ENCODE results near the gene ANKRD23. TPM values are rescaled to one million over a fixed set of nuclear protein-coding genes. Genes with fewer than 3 reads are reported as not detected.

The ANKRD23 gene
- total and polyA plus RNA-seq, 2 of the 13 experiments (the other 11 are each of a cell fraction or from before 2014, with no cell fraction given), result 1.5 to 1.6 TPM

DNA sequence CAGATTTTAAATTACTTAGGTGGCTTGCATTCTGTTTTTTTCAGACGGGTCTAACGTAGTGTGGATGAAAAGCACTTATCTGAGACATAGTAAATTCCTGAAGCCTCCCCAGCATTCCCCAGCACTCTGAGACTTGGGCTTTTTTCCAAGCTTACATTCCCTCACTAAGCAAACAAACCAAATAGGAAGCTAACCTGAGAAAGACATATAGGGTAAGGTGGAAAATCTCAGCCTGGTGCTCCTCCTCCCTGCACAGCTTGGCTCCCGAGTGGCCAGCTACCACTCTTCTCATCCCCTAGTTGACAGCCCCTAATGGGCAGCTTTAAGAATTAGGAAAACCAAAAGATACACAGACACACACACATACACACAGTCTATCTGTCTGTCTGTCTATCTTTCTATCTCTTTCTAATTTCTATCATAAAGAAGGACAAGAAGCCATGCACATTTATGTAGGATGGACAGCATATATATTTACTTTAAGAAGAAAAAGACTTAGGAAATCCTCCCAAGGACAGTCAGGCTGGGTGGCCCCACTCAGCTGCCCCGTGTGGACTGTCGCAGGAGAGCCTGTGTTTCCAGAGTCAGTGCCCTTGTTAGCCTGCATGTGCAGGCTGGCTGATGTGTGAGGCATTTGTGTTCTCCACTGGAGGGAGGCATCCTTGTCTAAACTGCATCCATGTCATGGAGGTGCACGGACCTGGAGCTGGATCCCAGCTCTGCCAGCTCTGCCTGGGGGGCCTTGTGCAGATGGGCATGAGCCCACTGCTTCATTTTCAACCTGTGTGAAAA, 19.5 kb downstream of the ANKRD23 start (continued):
- TF ChIP-seq ZFX (CRISPR knock-in tag; IDR thresholded peaks at IDR 0.05; ENCODE audit: low read depth) (no peak), ZNF773 (CRISPR knock-in tag; IDR thresholded peaks at IDR 0.05; ENCODE audit: borderline replicate concordance) (no peak), ZNF331 (CRISPR knock-in tag; IDR thresholded peaks at IDR 0.05) (no peak), NFRKB (IDR thresholded peaks at IDR 0.05) (no peak), BCL6 (CRISPR knock-in tag; IDR thresholded peaks at IDR 0.05) (peak; percentile 36; the same call in 1 of the 2 replicates), THYN1 (CRISPR knock-in tag; IDR thresholded peaks at IDR 0.05; ENCODE audit: borderline replicate concordance, low read depth) (no peak), NCOA1 (CRISPR knock-in tag; IDR thresholded peaks at IDR 0.05) (no peak), PHF21A (CRISPR knock-in tag; IDR thresholded peaks at IDR 0.05) (peak; percentile 72), FOXA3 (CRISPR knock-in tag; IDR thresholded peaks at IDR 0.05) (peak; percentile 50), CREM (IDR thresholded peaks at IDR 0.05) (no peak), CREM (CRISPR knock-in tag; IDR thresholded peaks at IDR 0.05) (no peak), MEF2D (CRISPR knock-in tag; IDR thresholded peaks at IDR 0.05) (no peak), TEAD3 (CRISPR knock-in tag; optimal IDR thresholded peaks at IDR 0.05; ENCODE audit: borderline replicate concordance) (peak; percentile 91), ZNF547 (CRISPR knock-in tag; IDR thresholded peaks at IDR 0.05) (0 out of 2 replicates have a peak, but pooled peaks have one; percentile 23), AKAP8 (CRISPR knock-in tag; IDR thresholded peaks at IDR 0.05) (peak; percentile 14; the same call in 1 of the 2 replicates), ZNF563 (CRISPR knock-in tag; IDR thresholded peaks at IDR 0.05) (no peak), SATB2 (CRISPR knock-in tag; IDR thresholded peaks at IDR 0.05) (no peak), RXRB (CRISPR knock-in tag; IDR thresholded peaks at IDR 0.05; ENCODE audit: borderline replicate concordance) (peak; percentile 14; the same call in 1 of the 2 replicates), ZMAT3 (CRISPR knock-in tag; conservative IDR thresholded peaks at IDR 0.05) (no peak), ZSCAN31 (CRISPR knock-in tag; IDR thresholded peaks at IDR 0.05; ENCODE audit: low read depth) (no peak), ATRX (CRISPR knock-in tag; IDR thresholded peaks at IDR 0.05; ENCODE audit: borderline replicate concordance) (no peak), MXI1 (IDR thresholded peaks at IDR 0.05; ENCODE audit: borderline replicate concordance, low read depth, low read length) (no peak), ZBTB7B (CRISPR knock-in tag; IDR thresholded peaks at IDR 0.05) (no peak), GFI1 (CRISPR knock-in tag; IDR thresholded peaks at IDR 0.05; ENCODE audit: borderline replicate concordance) (peak; percentile 93), ZNF709 (CRISPR knock-in tag; IDR thresholded peaks at IDR 0.05) (no peak)
- TF ChIP-seq, protein P1, sequence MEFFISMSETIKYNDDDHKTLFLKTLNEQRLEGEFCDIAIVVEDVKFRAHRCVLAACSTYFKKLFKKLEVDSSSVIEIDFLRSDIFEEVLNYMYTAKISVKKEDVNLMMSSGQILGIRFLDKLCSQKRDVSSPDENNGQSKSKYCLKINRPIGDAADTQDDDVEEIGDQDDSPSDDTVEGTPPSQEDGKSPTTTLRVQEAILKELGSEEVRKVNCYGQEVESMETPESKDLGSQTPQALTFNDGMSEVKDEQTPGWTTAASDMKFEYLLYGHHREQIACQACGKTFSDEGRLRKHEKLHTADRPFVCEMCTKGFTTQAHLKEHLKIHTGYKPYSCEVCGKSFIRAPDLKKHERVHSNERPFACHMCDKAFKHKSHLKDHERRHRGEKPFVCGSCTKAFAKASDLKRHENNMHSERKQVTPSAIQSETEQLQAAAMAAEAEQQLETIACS (CRISPR knock-in tag; IDR thresholded peaks at IDR 0.05), result no peak
- TF ChIP-seq, protein P2, sequence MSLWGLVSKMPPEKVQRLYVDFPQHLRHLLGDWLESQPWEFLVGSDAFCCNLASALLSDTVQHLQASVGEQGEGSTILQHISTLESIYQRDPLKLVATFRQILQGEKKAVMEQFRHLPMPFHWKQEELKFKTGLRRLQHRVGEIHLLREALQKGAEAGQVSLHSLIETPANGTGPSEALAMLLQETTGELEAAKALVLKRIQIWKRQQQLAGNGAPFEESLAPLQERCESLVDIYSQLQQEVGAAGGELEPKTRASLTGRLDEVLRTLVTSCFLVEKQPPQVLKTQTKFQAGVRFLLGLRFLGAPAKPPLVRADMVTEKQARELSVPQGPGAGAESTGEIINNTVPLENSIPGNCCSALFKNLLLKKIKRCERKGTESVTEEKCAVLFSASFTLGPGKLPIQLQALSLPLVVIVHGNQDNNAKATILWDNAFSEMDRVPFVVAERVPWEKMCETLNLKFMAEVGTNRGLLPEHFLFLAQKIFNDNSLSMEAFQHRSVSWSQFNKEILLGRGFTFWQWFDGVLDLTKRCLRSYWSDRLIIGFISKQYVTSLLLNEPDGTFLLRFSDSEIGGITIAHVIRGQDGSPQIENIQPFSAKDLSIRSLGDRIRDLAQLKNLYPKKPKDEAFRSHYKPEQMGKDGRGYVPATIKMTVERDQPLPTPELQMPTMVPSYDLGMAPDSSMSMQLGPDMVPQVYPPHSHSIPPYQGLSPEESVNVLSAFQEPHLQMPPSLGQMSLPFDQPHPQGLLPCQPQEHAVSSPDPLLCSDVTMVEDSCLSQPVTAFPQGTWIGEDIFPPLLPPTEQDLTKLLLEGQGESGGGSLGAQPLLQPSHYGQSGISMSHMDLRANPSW (CRISPR knock-in tag; IDR thresholded peaks at IDR 0.05; ENCODE audit: borderline replicate concordance), result no peak
- TF ChIP-seq, protein P3, sequence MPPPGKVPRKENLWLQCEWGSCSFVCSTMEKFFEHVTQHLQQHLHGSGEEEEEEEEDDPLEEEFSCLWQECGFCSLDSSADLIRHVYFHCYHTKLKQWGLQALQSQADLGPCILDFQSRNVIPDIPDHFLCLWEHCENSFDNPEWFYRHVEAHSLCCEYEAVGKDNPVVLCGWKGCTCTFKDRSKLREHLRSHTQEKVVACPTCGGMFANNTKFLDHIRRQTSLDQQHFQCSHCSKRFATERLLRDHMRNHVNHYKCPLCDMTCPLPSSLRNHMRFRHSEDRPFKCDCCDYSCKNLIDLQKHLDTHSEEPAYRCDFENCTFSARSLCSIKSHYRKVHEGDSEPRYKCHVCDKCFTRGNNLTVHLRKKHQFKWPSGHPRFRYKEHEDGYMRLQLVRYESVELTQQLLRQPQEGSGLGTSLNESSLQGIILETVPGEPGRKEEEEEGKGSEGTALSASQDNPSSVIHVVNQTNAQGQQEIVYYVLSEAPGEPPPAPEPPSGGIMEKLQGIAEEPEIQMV (CRISPR knock-in tag; IDR thresholded peaks at IDR 0.05; ENCODE audit: low read depth), result no peak

Data from HepG2 (cell line).